Measurements from ENCODE around the gene RAPGEF4.
A peak's percentile ranks its signal among the peaks of the same experiment; 100 is the strongest.
"Not testable (repeated sequence)": the region's sequence is repeated elsewhere in the genome, so short reads cannot be mapped to it uniquely, and the experiment has no call there.

RAPGEF4 gene

GRCh38 chr2:173010233-173010632 lies 274.6 kb downstream of the RAPGEF4 start:
- DNase-seq = no peak

- DNase-seq = no peak
Observed at GRCh38 chr2:173016451-173016850, 280.8 kb downstream of the RAPGEF4 start.

- no peak for DNase-seq
Observed at GRCh38 chr2:173017646-173018420, 282.2 kb downstream of the RAPGEF4 start.

- no peak for DNase-seq
Observed at GRCh38 chr2:173019755-173020154, 284.1 kb downstream of the RAPGEF4 start.

GRCh38 chr2:173021939-173022371 lies 286.3 kb downstream of the RAPGEF4 start:
- no peak for DNase-seq

- DNase-seq = no peak
Observed at GRCh38 chr2:173023718-173024117, 288.1 kb downstream of the RAPGEF4 start.

- DNase-seq = no peak
Observed at GRCh38 chr2:173026479-173026878, 290.8 kb downstream of the RAPGEF4 start.

- peak; percentile 45 for DNase-seq
Observed at GRCh38 chr2:173027181-173028128, 291.8 kb downstream of the RAPGEF4 start.

- no peak for DNase-seq
Observed at GRCh38 chr2:173028141-173028540, 292.5 kb downstream of the RAPGEF4 start.

- no peak for DNase-seq
Observed at GRCh38 chr2:173028671-173029070, 293.0 kb downstream of the RAPGEF4 start.

GRCh38 chr2:173030561-173031490 lies 295.2 kb downstream of the RAPGEF4 start:
- no peak for DNase-seq

- DNase-seq = no peak
Observed at GRCh38 chr2:173032032-173032431, 296.4 kb downstream of the RAPGEF4 start.

- DNase-seq = no peak
Observed at GRCh38 chr2:173033084-173033483, 297.4 kb downstream of the RAPGEF4 start.

GRCh38 chr2:173034143-173034542 lies 298.5 kb downstream of the RAPGEF4 start:
- DNase-seq = no peak

- DNase-seq = no peak
Observed at GRCh38 chr2:173037245-173038120, 301.8 kb downstream of the RAPGEF4 start.

GRCh38 chr2:173038257-173038656 lies 302.6 kb downstream of the RAPGEF4 start:
- DNase-seq = not testable (repeated sequence)

GRCh38 chr2:173040729-173041128 lies 305.1 kb downstream of the RAPGEF4 start:
- DNase-seq = no peak

GRCh38 chr2:173043476-173043875 lies 307.8 kb downstream of the RAPGEF4 start:
- DNase-seq = no peak

- DNase-seq = no peak
Observed at GRCh38 chr2:173043897-173044519, 308.4 kb downstream of the RAPGEF4 start.

- no peak for DNase-seq
Observed at GRCh38 chr2:173044686-173045085, 309.0 kb downstream of the RAPGEF4 start.

GRCh38 chr2:173045181-173045580 lies 309.5 kb downstream of the RAPGEF4 start:
- no peak for DNase-seq
